K562 (cell line): ENCODE data around the gene COA3. TPM values are rescaled to one million over a fixed set of nuclear protein-coding genes. Genes with fewer than 3 reads are reported as not detected.
A peak's percentile ranks its signal among the peaks of the same experiment; 100 is the strongest.

Experiments
- DIDO1 ChIP-seq: fragments of 450-650 bp; IDR thresholded peaks from 2 replicates; pipeline ENCODE4 v1.6.1; 2016; ENCODE audit warnings: low read depth, missing biosample characterization, missing genetic modification characterization
- ELF1 ChIP-seq: fragments of 200-800 bp; sonication (Bioruptor generic); IDR thresholded peaks from 2 replicates; pipeline ENCODE4 v1.6.1; 2016; ENCODE audit warnings: missing genetic modification characterization, missing compliant biosample characterization
- HDAC2 ChIP-seq: fragments of 450-650 bp; IDR thresholded peaks from 2 replicates; pipeline ENCODE4 v1.6.1; 2016; ENCODE audit warnings: mild to moderate bottlenecking
- HEY1 ChIP-seq: fragments of 250-450 bp; sonication (Bioruptor Pico); IDR thresholded peaks from 2 replicates; pipeline ENCODE4 v1.5.0; 2020; ENCODE audit warnings: mild to moderate bottlenecking, moderate library complexity, borderline replicate concordance
- ID3 ChIP-seq, 2 experiments: fragments of 250-450 bp in 1 of 2; fragments of 450-650 bp in 1 of 2; sonication (Bioruptor Pico) in 1 of 2; IDR thresholded peaks; 2 replicates each; pipeline versions ENCODE4 v1.6.1 to v1.8.0; 2016 to 2021; ENCODE audit warnings: mild to moderate bottlenecking in 2 of 2, moderate library complexity in 2 of 2, missing compliant biosample characterization in 1 of 2, missing genetic modification characterization in 1 of 2
- KDM4B ChIP-seq, 2 experiments: fragments of 450-650 bp in 1 of 2; sonication (generic) in 1 of 2; IDR thresholded peaks; 2 replicates each; pipeline ENCODE4 v1.6.1; 2016 to 2017; ENCODE audit warnings: borderline replicate concordance in 2 of 2, antibody characterized with exemption in 1 of 2, low read depth in 1 of 2, mild to moderate bottlenecking in 1 of 2
- LCOR ChIP-seq: sonication (generic); formaldehyde crosslinking; IDR thresholded peaks from 2 replicates; pipeline ENCODE4 v1.8.0; 2022; ENCODE audit warnings: mild to moderate bottlenecking, missing genetic modification reagents
- NR2C2 ChIP-seq, 2 experiments: fragments of 200-800 bp in 1 of 2; sonication (Bioruptor generic) in 1 of 2; sonication (generic) in 1 of 2; formaldehyde crosslinking in 1 of 2; IDR thresholded peaks; 2 replicates each; pipeline versions ENCODE4 v1.6.1 to v1.8.0; 2016 to 2022; ENCODE audit warnings: mild to moderate bottlenecking in 1 of 2, missing compliant biosample characterization in 1 of 2, missing genetic modification characterization in 1 of 2, missing genetic modification reagents in 1 of 2
- OTX1 ChIP-seq: fragments of 450-650 bp; formaldehyde crosslinking; IDR thresholded peaks from 2 replicates; pipeline ENCODE4 v1.4.0; 2022; ENCODE audit warnings: mild to moderate bottlenecking
- POLR2A ChIP-seq: fragments of 450-650 bp; conservative IDR thresholded peaks from 2 replicates; pipeline ENCODE4 v1.6.1; 2016
- RAD51 ChIP-seq: fragments of 450-650 bp; IDR thresholded peaks from 2 replicates; pipeline ENCODE4 v1.7.1; 2016; ENCODE audit warnings: low read depth, mild to moderate bottlenecking, borderline replicate concordance
- RBFOX2 ChIP-seq: fragments of 200-400 bp; formaldehyde crosslinking; IDR thresholded peaks from 2 replicates; pipeline ENCODE4 v1.6.1; 2017; ENCODE audit warnings: low read depth, mild to moderate bottlenecking, low read length, moderate library complexity
- RBM25 ChIP-seq: fragments of 200-400 bp; formaldehyde crosslinking; IDR thresholded peaks from 2 replicates; pipeline ENCODE4 v1.6.1; 2018; ENCODE audit warnings: low read length, low read depth, moderate library complexity; ENCODE audit not compliant: severe bottlenecking
- ZNF253 ChIP-seq: fragments of 250-450 bp; sonication (Bioruptor Pico); conservative IDR thresholded peaks from 2 replicates; pipeline ENCODE4 v1.6.1; 2021; ENCODE audit warnings: mild to moderate bottlenecking
- ZNF644 ChIP-seq: fragments of 200-800 bp; sonication (Bioruptor generic); IDR thresholded peaks from 2 replicates; pipeline ENCODE4 v1.6.1; 2016; ENCODE audit warnings: low read depth, missing genetic modification characterization, missing compliant biosample characterization
- polyA plus RNA-seq, 8 experiments: library from polyadenylated mRNA; depleted of rRNA in 4 of 8; stranded (reverse) in 5 of 8; unstranded in 3 of 8; fragments of >200 nt; fragmentation: Nextera tagmentation in 2 of 8; fragmentation: Illumina TruSeq in 1 of 8; extraction: Ambion mirVana in 2 of 8; extraction: Trizol in 1 of 8; gene quantifications; 2 replicates each; pipeline versions ENCODE4 v1.2.1 to v1.2.3, GENCODE V29; 2011 to 2014; ENCODE audit warnings: inconsistent platforms in 1 of 8, missing spikeins in 1 of 8
- total RNA-seq, 7 experiments: library from RNA; depleted of rRNA in 6 of 7; stranded (reverse); fragments of >200 nt in 6 of 7; fragmentation: Illumina TruSeq in 2 of 7; extraction: Trizol in 2 of 7; gene quantifications; 2 replicates each; pipeline versions ENCODE4 v1.2.1 to v1.2.3, GENCODE V29; 2011 to 2021; ENCODE audit warnings: low replicate concordance in 1 of 7
- TF ChIP-seq, protein P1 (sequence below): fragments of 250-450 bp; sonication (Bioruptor Pico); IDR thresholded peaks from 2 replicates; pipeline ENCODE4 v1.9.0; 2021; ENCODE audit warnings: mild to moderate bottlenecking, inconsistent platforms
- TF ChIP-seq, protein P2 (sequence below): sonication (generic); formaldehyde crosslinking; IDR thresholded peaks from 2 replicates; pipeline ENCODE4 v1.8.1; 2023; ENCODE audit warnings: mild to moderate bottlenecking, missing genetic modification reagents, moderate library complexity

The COA3 gene
- total and polyA plus RNA-seq, 9 of the 15 experiments (the other 6 are each of a cell fraction or from before 2014, with no cell fraction given): 49.6 to 153 (median 61.4) TPM

DNA sequence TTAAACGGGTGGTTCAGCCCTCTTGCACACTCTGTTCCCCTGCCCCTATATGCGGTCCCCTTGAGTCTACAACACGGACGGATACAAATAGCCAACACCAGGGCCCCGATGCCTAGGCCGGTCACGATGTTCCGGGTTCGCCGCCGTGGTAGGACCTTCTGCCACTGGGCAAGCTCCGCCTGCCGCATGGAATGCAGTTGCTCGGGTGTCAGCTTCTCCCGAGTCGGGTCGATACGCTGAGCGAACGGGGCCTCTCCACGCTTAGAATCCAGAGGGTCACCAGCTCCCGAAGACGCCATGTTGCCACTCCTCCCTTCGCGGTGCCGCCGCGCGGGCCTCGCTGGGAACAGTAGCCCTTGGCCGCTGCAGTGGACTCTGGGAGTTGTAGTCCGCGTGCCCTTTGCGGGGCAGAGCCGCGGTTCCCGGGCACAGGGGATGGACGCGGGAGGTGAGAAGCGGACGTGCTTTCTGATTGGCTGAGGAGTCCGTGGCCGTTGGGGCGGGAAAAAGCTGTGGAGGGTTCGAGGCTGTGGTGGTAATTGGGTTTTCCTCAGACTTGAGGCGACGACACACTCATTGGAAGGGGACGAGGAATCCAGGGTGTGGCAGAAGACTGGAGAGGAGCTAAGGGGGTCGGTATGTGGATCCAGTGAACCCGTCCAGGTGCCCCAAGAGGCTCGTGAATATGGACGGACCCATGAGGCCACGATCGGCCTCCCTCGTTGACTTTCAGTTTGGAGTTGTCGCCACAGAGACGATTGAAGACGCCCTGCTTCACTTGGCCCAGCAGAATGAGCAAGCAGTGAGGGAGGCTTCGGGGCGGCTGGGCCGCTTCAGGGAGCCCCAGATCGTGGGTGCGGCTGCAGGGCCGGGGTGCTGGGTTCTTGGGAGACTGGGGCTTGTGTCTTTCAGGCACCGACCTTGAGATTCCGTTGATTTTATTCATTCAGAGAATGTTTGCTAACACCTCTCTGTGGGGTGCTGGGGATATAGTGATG, at the start of gene COA3, which contains the start of gene CNTD1 (continued):
- TF ChIP-seq ZNF644 (0 out of 2 replicates have a peak, but pooled peaks have one; percentile 42), KDM4B (IDR thresholded peaks at IDR 0.05; ENCODE audit: borderline replicate concordance in 2 of 2, low read depth in 1 of 2) (peak in 1 of 2 experiments; percentile 42; a peak in 1 of 4 replicates), NR2C2 (CRISPR knock-in tag; IDR thresholded peaks at IDR 0.05) (peak; percentile 50; the same call in 1 of the 2 replicates), NR2C2 (tag; IDR thresholded peaks at IDR 0.05) (peak; percentile 91), DIDO1 (0 out of 2 replicates have a peak, but pooled peaks have one; percentile 35), RBM25 (peak; percentile 54), LCOR (CRISPR knock-in tag) (no peak), ELF1 (tag) (peak; percentile 35; the same call in 1 of the 2 replicates), ID3 (CRISPR knock-in tag; IDR thresholded peaks at IDR 0.05) (no peak), ID3 (tag; IDR thresholded peaks at IDR 0.05) (no peak), RAD51 (0 out of 2 replicates have a peak, but pooled peaks have one; percentile 16), RBFOX2 (peak; percentile 83), POLR2A (peak; percentile 80), HEY1 (CRISPR knock-in tag) (no peak), ZNF253 (CRISPR knock-in tag) (no peak), HDAC2 (peak; percentile 82), OTX1 (CRISPR knock-in tag) (no peak)
- TF ChIP-seq, protein P1, sequence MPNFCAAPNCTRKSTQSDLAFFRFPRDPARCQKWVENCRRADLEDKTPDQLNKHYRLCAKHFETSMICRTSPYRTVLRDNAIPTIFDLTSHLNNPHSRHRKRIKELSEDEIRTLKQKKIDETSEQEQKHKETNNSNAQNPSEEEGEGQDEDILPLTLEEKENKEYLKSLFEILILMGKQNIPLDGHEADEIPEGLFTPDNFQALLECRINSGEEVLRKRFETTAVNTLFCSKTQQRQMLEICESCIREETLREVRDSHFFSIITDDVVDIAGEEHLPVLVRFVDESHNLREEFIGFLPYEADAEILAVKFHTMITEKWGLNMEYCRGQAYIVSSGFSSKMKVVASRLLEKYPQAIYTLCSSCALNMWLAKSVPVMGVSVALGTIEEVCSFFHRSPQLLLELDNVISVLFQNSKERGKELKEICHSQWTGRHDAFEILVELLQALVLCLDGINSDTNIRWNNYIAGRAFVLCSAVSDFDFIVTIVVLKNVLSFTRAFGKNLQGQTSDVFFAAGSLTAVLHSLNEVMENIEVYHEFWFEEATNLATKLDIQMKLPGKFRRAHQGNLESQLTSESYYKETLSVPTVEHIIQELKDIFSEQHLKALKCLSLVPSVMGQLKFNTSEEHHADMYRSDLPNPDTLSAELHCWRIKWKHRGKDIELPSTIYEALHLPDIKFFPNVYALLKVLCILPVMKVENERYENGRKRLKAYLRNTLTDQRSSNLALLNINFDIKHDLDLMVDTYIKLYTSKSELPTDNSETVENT (CRISPR knock-in tag): 0 out of 2 replicates have a peak, but pooled peaks have one; percentile 29
- TF ChIP-seq, protein P2, sequence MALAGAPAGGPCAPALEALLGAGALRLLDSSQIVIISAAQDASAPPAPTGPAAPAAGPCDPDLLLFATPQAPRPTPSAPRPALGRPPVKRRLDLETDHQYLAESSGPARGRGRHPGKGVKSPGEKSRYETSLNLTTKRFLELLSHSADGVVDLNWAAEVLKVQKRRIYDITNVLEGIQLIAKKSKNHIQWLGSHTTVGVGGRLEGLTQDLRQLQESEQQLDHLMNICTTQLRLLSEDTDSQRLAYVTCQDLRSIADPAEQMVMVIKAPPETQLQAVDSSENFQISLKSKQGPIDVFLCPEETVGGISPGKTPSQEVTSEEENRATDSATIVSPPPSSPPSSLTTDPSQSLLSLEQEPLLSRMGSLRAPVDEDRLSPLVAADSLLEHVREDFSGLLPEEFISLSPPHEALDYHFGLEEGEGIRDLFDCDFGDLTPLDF: peak; percentile 83
